Measurements from ENCODE around the gene C2orf68.

C2orf68 gene

DNA sequence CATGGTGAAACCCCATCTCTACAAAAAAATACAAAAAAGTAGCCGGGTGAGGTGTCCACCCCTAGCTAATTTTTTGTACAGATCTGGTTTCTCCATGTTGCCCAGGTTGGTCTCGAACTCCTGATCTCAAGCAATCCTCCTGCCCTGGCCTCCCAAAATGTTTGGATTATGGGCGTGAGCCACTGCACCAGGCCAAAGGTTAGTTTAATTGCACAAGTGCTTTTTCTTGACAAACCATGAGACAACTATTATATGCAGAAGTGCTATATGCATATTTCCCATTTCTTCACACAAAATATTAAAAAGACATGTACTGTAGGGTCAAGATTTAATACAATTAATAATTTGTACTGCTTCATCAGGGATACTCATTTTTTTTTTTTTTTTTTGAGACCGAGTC lies 45.6 kb downstream of the C2orf68 start:
- CTCF ChIA-PET: no interaction called here
- H3K4me3 ChIP-seq (ENCODE audit: low read depth, low read length): no peak overlapping the region
- H3K9me3 ChIP-seq (ENCODE audit: control insufficient read depth, insufficient read depth, low read depth, low read length): no peaks in the 10 kb centered on the region
- POLR2A ChIA-PET: no interaction called here
- TF ChIP-seq ZNF335 (tag by site-specific recombination; conservative IDR thresholded peaks at IDR 0.05) (no peak), WT1 (tag by site-specific recombination; IDR thresholded peaks at IDR 0.05) (no peak), HOXC10 (CRISPR knock-in tag; IDR thresholded peaks at IDR 0.05) (no peak), ZNF529 (tag by site-specific recombination; IDR thresholded peaks at IDR 0.05; ENCODE audit: insufficient replicate concordance) (no peak), ZNF132 (tag by site-specific recombination; IDR thresholded peaks at IDR 0.05; ENCODE audit: borderline replicate concordance) (no peak), ZNF423 (tag by site-specific recombination; IDR thresholded peaks at IDR 0.05) (no peak), YY2 (tag by site-specific recombination; IDR thresholded peaks at IDR 0.05) (no peak), ZNF350 (tag by site-specific recombination; IDR thresholded peaks at IDR 0.05) (no peak)
- TF ChIP-seq, protein P1, sequence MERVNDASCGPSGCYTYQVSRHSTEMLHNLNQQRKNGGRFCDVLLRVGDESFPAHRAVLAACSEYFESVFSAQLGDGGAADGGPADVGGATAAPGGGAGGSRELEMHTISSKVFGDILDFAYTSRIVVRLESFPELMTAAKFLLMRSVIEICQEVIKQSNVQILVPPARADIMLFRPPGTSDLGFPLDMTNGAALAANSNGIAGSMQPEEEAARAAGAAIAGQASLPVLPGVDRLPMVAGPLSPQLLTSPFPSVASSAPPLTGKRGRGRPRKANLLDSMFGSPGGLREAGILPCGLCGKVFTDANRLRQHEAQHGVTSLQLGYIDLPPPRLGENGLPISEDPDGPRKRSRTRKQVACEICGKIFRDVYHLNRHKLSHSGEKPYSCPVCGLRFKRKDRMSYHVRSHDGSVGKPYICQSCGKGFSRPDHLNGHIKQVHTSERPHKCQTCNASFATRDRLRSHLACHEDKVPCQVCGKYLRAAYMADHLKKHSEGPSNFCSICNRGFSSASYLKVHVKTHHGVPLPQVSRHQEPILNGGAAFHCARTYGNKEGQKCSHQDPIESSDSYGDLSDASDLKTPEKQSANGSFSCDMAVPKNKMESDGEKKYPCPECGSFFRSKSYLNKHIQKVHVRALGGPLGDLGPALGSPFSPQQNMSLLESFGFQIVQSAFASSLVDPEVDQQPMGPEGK (tag by site-specific recombination; IDR thresholded peaks at IDR 0.05): no peak
- TF ChIP-seq, protein P2, sequence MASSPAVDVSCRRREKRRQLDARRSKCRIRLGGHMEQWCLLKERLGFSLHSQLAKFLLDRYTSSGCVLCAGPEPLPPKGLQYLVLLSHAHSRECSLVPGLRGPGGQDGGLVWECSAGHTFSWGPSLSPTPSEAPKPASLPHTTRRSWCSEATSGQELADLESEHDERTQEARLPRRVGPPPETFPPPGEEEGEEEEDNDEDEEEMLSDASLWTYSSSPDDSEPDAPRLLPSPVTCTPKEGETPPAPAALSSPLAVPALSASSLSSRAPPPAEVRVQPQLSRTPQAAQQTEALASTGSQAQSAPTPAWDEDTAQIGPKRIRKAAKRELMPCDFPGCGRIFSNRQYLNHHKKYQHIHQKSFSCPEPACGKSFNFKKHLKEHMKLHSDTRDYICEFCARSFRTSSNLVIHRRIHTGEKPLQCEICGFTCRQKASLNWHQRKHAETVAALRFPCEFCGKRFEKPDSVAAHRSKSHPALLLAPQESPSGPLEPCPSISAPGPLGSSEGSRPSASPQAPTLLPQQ (tag by site-specific recombination; IDR thresholded peaks at IDR 0.05): no peak
- TF ChIP-seq, protein P3, sequence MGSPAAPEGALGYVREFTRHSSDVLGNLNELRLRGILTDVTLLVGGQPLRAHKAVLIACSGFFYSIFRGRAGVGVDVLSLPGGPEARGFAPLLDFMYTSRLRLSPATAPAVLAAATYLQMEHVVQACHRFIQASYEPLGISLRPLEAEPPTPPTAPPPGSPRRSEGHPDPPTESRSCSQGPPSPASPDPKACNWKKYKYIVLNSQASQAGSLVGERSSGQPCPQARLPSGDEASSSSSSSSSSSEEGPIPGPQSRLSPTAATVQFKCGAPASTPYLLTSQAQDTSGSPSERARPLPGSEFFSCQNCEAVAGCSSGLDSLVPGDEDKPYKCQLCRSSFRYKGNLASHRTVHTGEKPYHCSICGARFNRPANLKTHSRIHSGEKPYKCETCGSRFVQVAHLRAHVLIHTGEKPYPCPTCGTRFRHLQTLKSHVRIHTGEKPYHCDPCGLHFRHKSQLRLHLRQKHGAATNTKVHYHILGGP (tag by site-specific recombination; IDR thresholded peaks at IDR 0.05): no peak
- TF ChIP-seq, protein P4, sequence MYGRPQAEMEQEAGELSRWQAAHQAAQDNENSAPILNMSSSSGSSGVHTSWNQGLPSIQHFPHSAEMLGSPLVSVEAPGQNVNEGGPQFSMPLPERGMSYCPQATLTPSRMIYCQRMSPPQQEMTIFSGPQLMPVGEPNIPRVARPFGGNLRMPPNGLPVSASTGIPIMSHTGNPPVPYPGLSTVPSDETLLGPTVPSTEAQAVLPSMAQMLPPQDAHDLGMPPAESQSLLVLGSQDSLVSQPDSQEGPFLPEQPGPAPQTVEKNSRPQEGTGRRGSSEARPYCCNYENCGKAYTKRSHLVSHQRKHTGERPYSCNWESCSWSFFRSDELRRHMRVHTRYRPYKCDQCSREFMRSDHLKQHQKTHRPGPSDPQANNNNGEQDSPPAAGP (tag by site-specific recombination; IDR thresholded peaks at IDR 0.05): no peak
- TF ChIP-seq, protein P5, sequence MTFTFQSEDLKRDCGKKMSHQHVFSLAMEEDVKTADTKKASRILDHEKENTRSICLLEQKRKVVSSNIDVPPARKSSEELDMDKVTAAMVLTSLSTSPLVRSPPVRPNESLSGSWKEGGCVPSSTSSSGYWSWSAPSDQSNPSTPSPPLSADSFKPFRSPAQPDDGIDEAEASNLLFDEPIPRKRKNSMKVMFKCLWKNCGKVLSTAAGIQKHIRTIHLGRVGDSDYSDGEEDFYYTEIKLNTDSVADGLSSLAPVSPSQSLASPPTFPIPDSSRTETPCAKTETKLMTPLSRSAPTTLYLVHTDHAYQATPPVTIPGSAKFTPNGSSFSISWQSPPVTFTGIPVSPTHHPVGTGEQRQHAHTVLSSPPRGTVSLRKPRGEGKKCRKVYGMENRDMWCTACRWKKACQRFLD (tag by site-specific recombination; IDR thresholded peaks at IDR 0.05): no peak
- H3K36me3 ChIP-seq (ENCODE audit: control insufficient read depth in 2 of 2, insufficient read depth in 1 of 2, low read length in 2 of 2): no peaks in the 10 kb centered on the region
- no peaks in the 10 kb centered on the region for H3K4me1 ChIP-seq (ENCODE audit: control insufficient read depth, insufficient read depth, low read length)
- H3K27ac ChIP-seq (ENCODE audit: extremely low read depth, low read depth, low read length): no peak overlapping the region

DNA sequence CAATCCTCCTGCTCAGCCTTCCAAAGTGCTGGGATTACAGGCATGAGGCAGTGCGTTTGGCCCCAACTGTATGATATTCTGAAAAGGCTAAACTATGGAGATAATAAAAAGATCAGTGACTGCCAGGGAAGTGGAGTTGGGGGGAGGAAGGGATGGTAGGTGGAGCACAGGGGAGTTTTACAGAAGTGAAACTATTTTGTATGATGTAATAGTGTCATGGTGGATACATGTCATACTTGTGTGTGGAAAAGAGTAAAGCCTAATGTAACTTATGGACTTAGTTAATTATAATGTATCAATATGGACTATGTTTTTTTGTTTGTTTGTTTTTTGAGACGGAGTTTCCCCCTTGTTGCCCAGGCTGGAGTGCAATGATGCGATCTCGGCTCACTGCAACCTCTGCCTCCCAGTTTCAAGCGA lies 47.7 kb downstream of the C2orf68 start:
- no peak for TF ChIP-seq ZNF366 (tag by site-specific recombination; conservative IDR thresholded peaks at IDR 0.05)
- TF ChIP-seq GLIS2 (tag by site-specific recombination; IDR thresholded peaks at IDR 0.05): no peak
- TF ChIP-seq, protein P6, sequence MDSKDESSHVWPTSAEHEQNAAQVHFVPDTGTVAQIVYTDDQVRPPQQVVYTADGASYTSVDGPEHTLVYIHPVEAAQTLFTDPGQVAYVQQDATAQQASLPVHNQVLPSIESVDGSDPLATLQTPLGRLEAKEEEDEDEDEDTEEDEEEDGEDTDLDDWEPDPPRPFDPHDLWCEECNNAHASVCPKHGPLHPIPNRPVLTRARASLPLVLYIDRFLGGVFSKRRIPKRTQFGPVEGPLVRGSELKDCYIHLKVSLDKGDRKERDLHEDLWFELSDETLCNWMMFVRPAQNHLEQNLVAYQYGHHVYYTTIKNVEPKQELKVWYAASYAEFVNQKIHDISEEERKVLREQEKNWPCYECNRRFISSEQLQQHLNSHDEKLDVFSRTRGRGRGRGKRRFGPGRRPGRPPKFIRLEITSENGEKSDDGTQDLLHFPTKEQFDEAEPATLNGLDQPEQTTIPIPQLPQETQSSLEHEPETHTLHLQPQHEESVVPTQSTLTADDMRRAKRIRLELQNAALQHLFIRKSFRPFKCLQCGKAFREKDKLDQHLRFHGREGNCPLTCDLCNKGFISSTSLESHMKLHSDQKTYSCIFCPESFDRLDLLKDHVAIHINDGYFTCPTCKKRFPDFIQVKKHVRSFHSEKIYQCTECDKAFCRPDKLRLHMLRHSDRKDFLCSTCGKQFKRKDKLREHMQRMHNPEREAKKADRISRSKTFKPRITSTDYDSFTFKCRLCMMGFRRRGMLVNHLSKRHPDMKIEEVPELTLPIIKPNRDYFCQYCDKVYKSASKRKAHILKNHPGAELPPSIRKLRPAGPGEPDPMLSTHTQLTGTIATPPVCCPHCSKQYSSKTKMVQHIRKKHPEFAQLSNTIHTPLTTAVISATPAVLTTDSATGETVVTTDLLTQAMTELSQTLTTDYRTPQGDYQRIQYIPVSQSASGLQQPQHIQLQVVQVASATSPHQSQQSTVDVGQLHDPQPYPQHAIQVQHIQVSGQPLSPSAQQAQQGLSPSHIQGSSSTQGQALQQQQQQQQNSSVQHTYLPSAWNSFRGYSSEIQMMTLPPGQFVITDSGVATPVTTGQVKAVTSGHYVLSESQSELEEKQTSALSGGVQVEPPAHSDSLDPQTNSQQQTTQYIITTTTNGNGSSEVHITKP (tag by site-specific recombination; IDR thresholded peaks at IDR 0.05): peak; percentile 97
- peak; percentile 22; the same call in 1 of the 2 replicates for TF ChIP-seq YY2 (tag by site-specific recombination; IDR thresholded peaks at IDR 0.05)
- TF ChIP-seq, protein P7, sequence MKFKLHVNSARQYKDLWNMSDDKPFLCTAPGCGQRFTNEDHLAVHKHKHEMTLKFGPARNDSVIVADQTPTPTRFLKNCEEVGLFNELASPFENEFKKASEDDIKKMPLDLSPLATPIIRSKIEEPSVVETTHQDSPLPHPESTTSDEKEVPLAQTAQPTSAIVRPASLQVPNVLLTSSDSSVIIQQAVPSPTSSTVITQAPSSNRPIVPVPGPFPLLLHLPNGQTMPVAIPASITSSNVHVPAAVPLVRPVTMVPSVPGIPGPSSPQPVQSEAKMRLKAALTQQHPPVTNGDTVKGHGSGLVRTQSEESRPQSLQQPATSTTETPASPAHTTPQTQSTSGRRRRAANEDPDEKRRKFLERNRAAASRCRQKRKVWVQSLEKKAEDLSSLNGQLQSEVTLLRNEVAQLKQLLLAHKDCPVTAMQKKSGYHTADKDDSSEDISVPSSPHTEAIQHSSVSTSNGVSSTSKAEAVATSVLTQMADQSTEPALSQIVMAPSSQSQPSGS (tag by site-specific recombination; IDR thresholded peaks at IDR 0.05; ENCODE audit: low read depth): peak; percentile 52; the same call in 1 of the 2 replicates
- TF ChIP-seq, protein P8, sequence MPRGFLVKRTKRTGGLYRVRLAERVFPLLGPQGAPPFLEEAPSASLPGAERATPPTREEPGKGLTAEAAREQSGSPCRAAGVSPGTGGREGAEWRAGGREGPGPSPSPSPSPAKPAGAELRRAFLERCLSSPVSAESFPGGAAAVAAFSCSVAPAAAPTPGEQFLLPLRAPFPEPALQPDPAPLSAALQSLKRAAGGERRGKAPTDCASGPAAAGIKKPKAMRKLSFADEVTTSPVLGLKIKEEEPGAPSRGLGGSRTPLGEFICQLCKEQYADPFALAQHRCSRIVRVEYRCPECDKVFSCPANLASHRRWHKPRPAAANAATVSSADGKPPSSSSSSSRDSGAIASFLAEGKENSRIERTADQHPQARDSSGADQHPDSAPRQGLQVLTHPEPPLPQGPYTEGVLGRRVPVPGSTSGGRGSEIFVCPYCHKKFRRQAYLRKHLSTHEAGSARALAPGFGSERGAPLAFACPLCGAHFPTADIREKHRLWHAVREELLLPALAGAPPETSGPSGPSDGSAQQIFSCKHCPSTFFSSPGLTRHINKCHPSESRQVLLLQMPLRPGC (tag by site-specific recombination; IDR thresholded peaks at IDR 0.05): no peak
- no peak for TF ChIP-seq ZNF248 (tag by site-specific recombination; IDR thresholded peaks at IDR 0.05)
- no peak for TF ChIP-seq ZNF549 (tag by site-specific recombination; IDR thresholded peaks at IDR 0.05)
- no peak overlapping the region for H3K27ac ChIP-seq (ENCODE audit: extremely low read depth, low read depth, low read length)
- POLR2A ChIA-PET: interaction anchor here (0.6 to 1.0 kb wide), 4 partner anchors 13 to 92 kb away, joined by 3 to 4 read pairs (median 4); partner anchors contain the start of gene MAT2A
- H3K36me3 ChIP-seq (ENCODE audit: control insufficient read depth in 2 of 2, insufficient read depth in 1 of 2, low read length in 2 of 2): peaks cover 0 to under 1% of the 10 kb centered on the region in 2 experiments; a peak in 1 of 3 replicates
- CTCF ChIA-PET: no interaction called here
- no peaks in the 10 kb centered on the region for H3K9me3 ChIP-seq (ENCODE audit: control insufficient read depth, insufficient read depth, low read depth, low read length)
- no peak overlapping the region for H3K4me3 ChIP-seq (ENCODE audit: low read depth, low read length)
- no peaks in the 10 kb centered on the region for H3K4me1 ChIP-seq (ENCODE audit: control insufficient read depth, insufficient read depth, low read length)

Data from HEK293 (cell line).